NK-92 treated with Interleukin-12 subunit alpha and Interleukin-12 subunit beta, amount 100 ng/mL, for 24 hours (cell line): ENCODE measurements around the gene CCDC83.
A peak's percentile ranks its signal among the peaks of the same experiment; 100 is the strongest.
"Not testable (repeated sequence)": the region's sequence is repeated elsewhere in the genome, so short reads cannot be mapped to it uniquely, and the experiment has no call there.

Source experiments
- DNase-seq: peaks from one replicate; lab custom pipeline; 2025; lab: John Stamatoyannopoulos, UW

The CCDC83 gene

DNA sequence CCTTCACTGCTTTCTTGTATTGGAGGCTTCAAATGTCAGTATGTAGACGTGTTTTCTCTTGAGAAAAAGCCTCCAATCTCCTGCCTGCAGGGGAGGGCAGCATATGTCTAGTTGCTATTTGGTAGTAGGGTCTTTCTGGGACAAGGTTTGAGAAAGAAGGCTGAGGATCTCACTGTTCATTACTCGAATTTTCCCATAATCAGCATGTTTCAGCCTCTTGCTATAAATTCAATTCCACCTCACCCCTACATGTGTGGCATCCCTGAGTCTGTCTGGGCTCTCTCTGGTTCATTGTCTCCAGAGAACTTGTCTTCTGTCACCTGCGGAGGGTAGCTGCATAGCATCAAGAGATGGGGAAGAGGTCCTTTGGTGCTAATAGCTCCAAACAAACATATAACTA lies 19.5 kb upstream of the CCDC83 start:
- DNase-seq, result no peak

DNA sequence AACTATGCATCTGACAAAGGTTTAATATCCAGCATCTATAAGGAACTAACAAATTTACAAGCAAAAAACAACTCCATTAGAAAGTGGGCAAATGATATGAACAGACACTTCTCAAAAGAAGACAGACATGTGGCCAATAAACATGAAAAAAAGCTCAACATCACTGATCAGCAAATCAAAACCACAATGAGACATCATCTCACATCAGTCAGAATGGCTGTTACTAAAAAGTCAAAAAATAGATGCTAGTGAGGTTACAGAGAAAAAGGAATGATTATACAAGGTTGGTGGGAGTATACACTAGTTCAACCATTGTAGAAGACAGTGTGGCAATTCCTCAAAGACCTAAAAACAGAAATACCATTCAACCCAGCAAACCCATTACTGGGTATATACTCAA lies 14.3 kb upstream of the CCDC83 start:
- DNase-seq, result not testable (repeated sequence)

- no peak for DNase-seq
Observed at GRCh38 chr11:85843929-85844328, 11.3 kb upstream of the CCDC83 start.

DNA sequence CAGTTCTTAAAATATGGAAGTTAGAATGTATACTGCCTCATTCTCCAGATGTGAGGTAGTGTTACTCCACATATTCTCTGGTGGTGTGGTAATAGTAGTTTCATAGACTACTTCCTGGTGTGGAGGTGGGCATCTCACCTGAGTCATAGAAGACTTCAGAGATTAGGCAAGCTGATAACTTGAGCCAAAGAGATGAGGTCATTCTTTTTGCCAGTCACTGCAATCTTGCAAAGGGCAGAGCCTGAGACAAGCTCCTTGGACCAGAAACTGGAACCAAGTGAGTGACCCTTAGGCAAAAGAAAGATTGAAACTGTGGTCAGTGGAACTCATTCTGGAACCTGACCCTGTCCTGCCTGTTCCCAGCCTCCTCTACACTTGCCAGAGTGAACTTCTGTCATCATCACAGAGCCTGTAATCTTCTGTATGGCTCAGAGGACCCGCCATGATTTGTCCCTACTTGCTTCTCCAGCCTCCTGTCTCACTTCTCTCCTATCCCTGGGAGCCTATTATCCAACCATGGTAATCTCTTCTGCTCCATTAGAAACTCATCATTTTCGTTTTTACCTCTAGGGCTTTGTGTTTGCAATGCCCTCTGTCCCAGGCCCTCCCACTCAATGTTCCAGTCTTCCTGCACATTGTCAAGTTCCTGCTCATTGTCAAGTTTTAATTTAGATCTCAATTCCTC lies 10.6 kb upstream of the CCDC83 start:
- peak; percentile 24 for DNase-seq

GRCh38 chr11:85845124-85845631 lies 10.0 kb upstream of the CCDC83 start:
- no peak for DNase-seq

DNA sequence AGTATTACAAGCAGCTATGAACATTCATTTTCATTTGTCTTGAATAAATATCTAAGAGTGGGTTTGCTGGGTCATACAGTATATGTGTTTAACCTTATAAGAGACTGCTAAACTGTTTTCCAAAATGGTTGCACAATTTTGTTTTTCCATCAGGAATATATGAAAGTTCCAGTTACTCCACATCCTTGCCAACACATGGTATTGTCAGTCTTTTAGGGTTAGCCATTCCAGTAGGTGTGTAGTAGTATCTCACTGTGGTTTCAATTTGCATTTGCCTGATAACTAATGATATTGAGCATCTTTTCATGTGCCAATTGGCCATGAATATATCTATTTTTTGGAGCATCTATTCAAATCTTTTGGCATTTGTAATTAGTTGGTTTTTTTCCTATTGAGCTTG lies 7.7 kb upstream of the CCDC83 start:
- no peak for DNase-seq

DNA sequence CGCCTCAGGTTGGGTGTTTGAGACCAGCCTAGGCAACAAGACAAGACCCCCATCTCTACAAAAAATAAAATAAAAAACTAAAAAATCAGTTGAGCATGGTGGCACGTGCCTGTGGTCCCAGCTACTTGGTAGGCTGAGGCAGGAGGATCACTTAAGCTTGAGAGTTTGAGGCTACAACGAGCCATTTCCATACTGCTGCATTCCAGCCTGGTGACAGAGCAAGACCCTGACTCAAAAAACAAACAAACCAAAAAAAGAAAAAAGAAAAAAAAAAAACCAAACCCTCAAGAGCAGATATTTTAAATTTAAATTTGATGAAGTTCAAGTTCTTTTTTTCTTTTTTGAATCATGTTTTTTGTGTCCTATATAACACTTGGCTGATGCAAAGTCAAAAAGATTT lies 7.2 kb upstream of the CCDC83 start:
- no peak for DNase-seq

GRCh38 chr11:85848556-85848955 lies 6.6 kb upstream of the CCDC83 start:
- DNase-seq, result no peak

GRCh38 chr11:85852754-85853153 lies 2.4 kb upstream of the CCDC83 start:
- not testable (repeated sequence) for DNase-seq

- not testable (repeated sequence) for DNase-seq
Observed at GRCh38 chr11:85853541-85853940, 1.6 kb upstream of the CCDC83 start.

DNA sequence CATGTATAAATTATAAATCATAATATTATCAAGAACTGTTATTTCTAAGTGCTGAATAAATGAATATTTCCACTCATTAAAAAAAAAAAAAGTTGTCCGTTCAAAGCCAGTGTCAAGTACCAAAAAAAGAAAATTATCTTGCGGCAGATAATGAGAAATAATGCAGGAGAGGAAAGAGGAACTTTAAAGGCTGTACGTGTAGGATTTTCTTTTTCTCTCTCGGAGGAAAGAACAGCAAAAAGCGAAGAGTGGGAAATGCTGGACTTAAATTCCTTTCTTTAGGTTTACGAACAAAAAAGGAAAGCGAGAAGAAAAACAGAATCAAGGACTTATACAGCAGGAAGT lies 999 bp upstream of the CCDC83 start:
- no peak for DNase-seq

DNA sequence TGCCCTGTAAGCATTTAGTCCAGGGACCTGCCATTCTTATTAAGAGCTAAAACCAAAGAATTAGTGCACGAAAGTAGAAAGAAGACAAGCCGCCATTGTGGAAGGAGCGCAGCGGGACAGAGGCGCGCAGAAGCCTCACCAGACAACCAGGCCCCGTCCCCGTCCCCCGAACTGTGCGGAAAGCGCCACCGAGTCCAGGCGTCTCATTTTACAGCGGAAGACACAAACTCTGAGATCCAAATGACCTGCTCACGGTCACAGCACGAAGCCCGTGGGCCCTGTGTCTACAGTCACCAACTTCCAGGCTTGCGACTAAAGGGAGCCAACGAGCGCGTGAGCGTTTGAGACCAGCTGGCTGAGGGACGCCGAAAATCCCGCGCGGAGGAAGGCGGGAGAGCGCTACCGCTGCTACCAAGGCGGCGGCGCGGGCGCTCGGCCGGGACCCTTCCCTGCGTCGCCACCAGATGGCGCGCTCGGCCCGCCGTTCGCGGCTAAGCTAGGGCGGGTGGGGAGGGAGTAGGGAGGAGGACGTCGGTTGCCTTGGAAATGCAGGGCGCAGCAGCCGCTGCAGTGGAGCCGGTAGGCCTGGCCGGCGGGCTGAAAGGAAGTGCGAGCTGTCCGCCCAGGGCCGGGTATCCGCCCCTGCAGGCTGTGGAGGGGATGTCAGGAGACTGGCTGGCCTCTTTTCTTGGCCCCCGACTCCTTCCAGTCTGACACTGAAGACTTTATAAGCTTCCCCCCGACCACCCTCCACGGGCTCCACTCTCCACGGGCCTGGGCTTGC lies 434 bp upstream of the CCDC83 start:
- DNase-seq, result peak; percentile 83

DNA sequence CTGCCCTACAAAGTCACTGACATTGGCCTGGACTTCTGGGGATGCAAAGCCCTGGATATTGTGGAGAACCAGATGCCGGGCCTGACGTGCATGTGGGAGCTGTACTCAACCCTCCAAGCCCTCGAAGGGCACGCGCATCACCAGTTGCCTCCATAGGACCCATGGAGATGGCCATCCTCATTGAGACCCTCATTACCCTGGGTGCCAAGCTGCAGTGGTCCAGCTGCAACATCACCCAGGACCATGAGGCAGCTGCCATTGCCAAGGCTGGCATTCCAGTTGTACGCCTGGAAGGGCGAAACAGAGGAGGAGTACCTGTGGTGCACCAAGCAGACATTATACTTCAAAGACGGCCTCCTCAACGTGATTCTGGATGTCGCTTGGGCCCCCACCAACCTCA lies 1.9 kb downstream of the CCDC83 start:
- DNase-seq, result no peak

- DNase-seq, result not testable (repeated sequence)
Observed at GRCh38 chr11:85859541-85859940, 4.4 kb downstream of the CCDC83 start.

GRCh38 chr11:85863855-85864254 lies 8.7 kb downstream of the CCDC83 start:
- no peak for DNase-seq

- no peak for DNase-seq
Observed at GRCh38 chr11:85866137-85866827, 11.1 kb downstream of the CCDC83 start.

DNA sequence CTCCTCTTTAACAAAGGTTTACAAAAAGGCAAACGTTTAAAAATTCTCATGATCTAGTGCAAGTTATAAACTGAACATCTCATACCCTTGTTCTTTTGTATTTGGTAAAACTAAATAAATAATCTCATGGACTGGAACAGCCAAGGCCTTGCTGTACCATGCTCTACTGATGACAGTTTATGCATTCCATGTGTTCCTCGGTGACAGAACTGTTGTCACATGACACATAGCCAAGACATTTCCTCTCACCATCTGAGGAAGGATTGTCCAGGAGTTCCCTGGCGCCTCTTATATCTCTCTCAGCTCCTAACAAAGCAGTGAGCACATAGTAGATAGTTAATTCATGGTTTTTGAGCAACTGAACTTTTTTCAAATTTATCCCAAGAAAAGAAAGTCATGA lies 12.6 kb downstream of the CCDC83 start:
- DNase-seq, result no peak

DNA sequence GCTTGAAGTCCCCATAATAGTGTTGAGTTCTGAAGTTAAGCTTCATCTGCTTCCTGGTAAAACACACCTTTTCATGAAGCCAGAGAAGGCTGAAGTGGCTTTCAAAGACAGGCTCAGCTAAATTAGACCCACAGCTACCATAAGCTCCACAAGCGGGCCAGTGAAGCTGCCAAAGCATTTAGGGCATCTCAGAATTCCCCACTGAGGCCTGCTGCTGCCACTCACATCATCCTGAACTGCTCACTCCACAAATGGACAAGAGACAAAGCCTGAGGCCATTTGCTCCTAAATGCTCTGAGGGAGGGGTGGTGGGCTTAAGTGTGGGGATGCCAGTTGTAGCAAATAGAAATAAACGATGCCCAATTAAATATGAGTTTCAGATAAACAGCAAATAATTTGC lies 14.6 kb downstream of the CCDC83 start:
- no peak for DNase-seq

DNA sequence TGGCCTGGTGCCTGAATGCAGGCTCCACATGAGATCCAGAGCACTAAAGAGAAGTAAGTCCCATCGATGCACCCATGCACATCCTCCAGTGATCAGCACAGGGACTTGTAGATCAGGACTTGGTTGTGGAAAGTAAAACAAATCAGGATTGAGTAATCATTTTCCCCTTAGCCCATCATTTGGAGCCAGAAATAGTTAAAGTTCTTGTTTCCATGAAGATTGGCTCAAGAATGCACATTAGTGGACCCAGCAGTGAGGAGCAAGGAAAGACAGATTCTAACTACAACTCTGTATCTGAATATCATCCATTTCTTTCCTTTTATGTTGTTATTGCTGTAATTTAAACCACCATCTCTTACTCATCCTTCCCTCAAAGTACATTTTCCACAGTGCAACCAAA lies 19.1 kb downstream of the CCDC83 start:
- DNase-seq, result no peak

GRCh38 chr11:85875505-85875904 lies 20.3 kb downstream of the CCDC83 start:
- no peak for DNase-seq

- DNase-seq, result no peak
Observed at GRCh38 chr11:85884581-85885021, 29.4 kb downstream of the CCDC83 start.

- no peak for DNase-seq
Observed at GRCh38 chr11:85886089-85887056, 31.2 kb downstream of the CCDC83 start.
